ENCODE data around the gene F2RL3. TPM values are rescaled to one million over a fixed set of nuclear protein-coding genes. Genes with fewer than 3 reads are reported as not detected.
A peak's percentile ranks its signal among the peaks of the same experiment; 100 is the strongest.
"Not testable (repeated sequence)": the region's sequence is repeated elsewhere in the genome, so short reads cannot be mapped to it uniquely, and the experiment has no call there.

The F2RL3 gene
- total RNA-seq, 1 experiment from 2014 or later = not detected

- BruUV-seq (replicated peaks) = no TSS peak
- no peaks in the 10 kb centered on the region for H3K27me3 Mint-ChIP-seq (ENCODE audit: insufficient read depth, unreplicated experiment)
- Histone ChIP-seq H3K36me3 (ENCODE audit: control insufficient read depth, insufficient read depth, low read length) (peaks cover 2% of the 10 kb centered on the region), H3K4me1 (no peaks in the 10 kb centered on the region), H3K9me3 (no peaks in the 10 kb centered on the region), H3K4me3 (ENCODE audit: low read depth, low read length) (no peak overlapping the region), H3K27me3 (replicated peaks; ENCODE audit: control insufficient read depth, insufficient read depth, low read length) (no peaks in the 10 kb centered on the region)
- peaks cover 36% of the 10 kb centered on the region for H3K36me3 Mint-ChIP-seq (ENCODE audit: insufficient read depth, unreplicated experiment)
- no peaks in the 10 kb centered on the region for H3K4me1 Mint-ChIP-seq (ENCODE audit: low read depth, unreplicated experiment)
- no peak overlapping the region for H3K27ac Mint-ChIP-seq (ENCODE audit: unreplicated experiment)
- intact Hi-C loops (cut with micrococcal nuclease; ENCODE audit: unreplicated experiment) = no loop called here
- TF ChIP-seq, protein P1, sequence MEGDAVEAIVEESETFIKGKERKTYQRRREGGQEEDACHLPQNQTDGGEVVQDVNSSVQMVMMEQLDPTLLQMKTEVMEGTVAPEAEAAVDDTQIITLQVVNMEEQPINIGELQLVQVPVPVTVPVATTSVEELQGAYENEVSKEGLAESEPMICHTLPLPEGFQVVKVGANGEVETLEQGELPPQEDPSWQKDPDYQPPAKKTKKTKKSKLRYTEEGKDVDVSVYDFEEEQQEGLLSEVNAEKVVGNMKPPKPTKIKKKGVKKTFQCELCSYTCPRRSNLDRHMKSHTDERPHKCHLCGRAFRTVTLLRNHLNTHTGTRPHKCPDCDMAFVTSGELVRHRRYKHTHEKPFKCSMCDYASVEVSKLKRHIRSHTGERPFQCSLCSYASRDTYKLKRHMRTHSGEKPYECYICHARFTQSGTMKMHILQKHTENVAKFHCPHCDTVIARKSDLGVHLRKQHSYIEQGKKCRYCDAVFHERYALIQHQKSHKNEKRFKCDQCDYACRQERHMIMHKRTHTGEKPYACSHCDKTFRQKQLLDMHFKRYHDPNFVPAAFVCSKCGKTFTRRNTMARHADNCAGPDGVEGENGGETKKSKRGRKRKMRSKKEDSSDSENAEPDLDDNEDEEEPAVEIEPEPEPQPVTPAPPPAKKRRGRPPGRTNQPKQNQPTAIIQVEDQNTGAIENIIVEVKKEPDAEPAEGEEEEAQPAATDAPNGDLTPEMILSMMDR (IDR thresholded peaks at IDR 0.05; ENCODE audit: insufficient read depth in 1 of 2, low read depth in 1 of 2, low read length in 1 of 2, severe bottlenecking in 1 of 2, unreplicated experiment in 1 of 2) = no peak
- peaks cover 15% of the 10 kb centered on the region for H3K9me3 Mint-ChIP-seq (ENCODE audit: unreplicated experiment)
- DNase-seq = no peak
- CTCF ChIA-PET = no interaction called here
- POLR2A ChIA-PET = no interaction called here
- no peak overlapping the region for H3K4me3 Mint-ChIP-seq (ENCODE audit: unreplicated experiment)
Observed at GRCh38 chr19:16872728-16873127, 16.1 kb upstream of the F2RL3 start.

GRCh38 chr19:16873594-16873993, 15.2 kb upstream of the F2RL3 start:
- Histone ChIP-seq H3K4me1 (no peaks in the 10 kb centered on the region), H3K27me3 (replicated peaks; ENCODE audit: control insufficient read depth, insufficient read depth, low read length) (no peaks in the 10 kb centered on the region), H3K36me3 (ENCODE audit: control insufficient read depth, insufficient read depth, low read length) (peaks cover 2% of the 10 kb centered on the region), H3K4me3 (ENCODE audit: low read depth, low read length) (no peak overlapping the region), H3K9me3 (no peaks in the 10 kb centered on the region)
- ChIA-PET POLR2A (no interaction called here), CTCF (no interaction called here)
- intact Hi-C loops (cut with micrococcal nuclease; ENCODE audit: unreplicated experiment) = no loop called here
- no TSS peak for BruUV-seq (replicated peaks)
- Mint-ChIP-seq H3K27me3 (ENCODE audit: insufficient read depth, unreplicated experiment) (no peaks in the 10 kb centered on the region), H3K4me3 (ENCODE audit: unreplicated experiment) (no peak overlapping the region), H3K4me1 (ENCODE audit: low read depth, unreplicated experiment) (no peaks in the 10 kb centered on the region), H3K9me3 (ENCODE audit: unreplicated experiment) (peaks cover 15% of the 10 kb centered on the region), H3K27ac (ENCODE audit: unreplicated experiment) (no peak overlapping the region), H3K36me3 (ENCODE audit: insufficient read depth, unreplicated experiment) (peaks cover 38% of the 10 kb centered on the region)
- DNase-seq = no peak
- TF ChIP-seq, protein P1 (IDR thresholded peaks at IDR 0.05; ENCODE audit: insufficient read depth in 1 of 2, low read depth in 1 of 2, low read length in 1 of 2, severe bottlenecking in 1 of 2, unreplicated experiment in 1 of 2) = no peak

- TF ChIP-seq, protein P1 (IDR thresholded peaks at IDR 0.05; ENCODE audit: insufficient read depth in 1 of 2, low read depth in 1 of 2, low read length in 1 of 2, severe bottlenecking in 1 of 2, unreplicated experiment in 1 of 2) = no peak
- Histone ChIP-seq H3K4me1 (no peaks in the 10 kb centered on the region), H3K27me3 (replicated peaks; ENCODE audit: control insufficient read depth, insufficient read depth, low read length) (no peaks in the 10 kb centered on the region), H3K9me3 (no peaks in the 10 kb centered on the region), H3K4me3 (ENCODE audit: low read depth, low read length) (no peak overlapping the region), H3K36me3 (ENCODE audit: control insufficient read depth, insufficient read depth, low read length) (peaks cover 2% of the 10 kb centered on the region)
- ChIA-PET CTCF (no interaction called here), POLR2A (no interaction called here)
- H3K27me3 Mint-ChIP-seq (ENCODE audit: insufficient read depth, unreplicated experiment) = no peaks in the 10 kb centered on the region
- peaks cover 43% of the 10 kb centered on the region for H3K36me3 Mint-ChIP-seq (ENCODE audit: insufficient read depth, unreplicated experiment)
- no peak for DNase-seq
- peaks cover 15% of the 10 kb centered on the region for H3K9me3 Mint-ChIP-seq (ENCODE audit: unreplicated experiment)
- intact Hi-C loops (cut with micrococcal nuclease; ENCODE audit: unreplicated experiment) = no loop called here
- BruUV-seq (replicated peaks) = no TSS peak
- H3K27ac Mint-ChIP-seq (ENCODE audit: unreplicated experiment) = peak overlapping the region; percentile 78
- no peak overlapping the region for H3K4me3 Mint-ChIP-seq (ENCODE audit: unreplicated experiment)
- H3K4me1 Mint-ChIP-seq (ENCODE audit: low read depth, unreplicated experiment) = no peaks in the 10 kb centered on the region
Observed at GRCh38 chr19:16874250-16874977, 14.4 kb upstream of the F2RL3 start.

DNA sequence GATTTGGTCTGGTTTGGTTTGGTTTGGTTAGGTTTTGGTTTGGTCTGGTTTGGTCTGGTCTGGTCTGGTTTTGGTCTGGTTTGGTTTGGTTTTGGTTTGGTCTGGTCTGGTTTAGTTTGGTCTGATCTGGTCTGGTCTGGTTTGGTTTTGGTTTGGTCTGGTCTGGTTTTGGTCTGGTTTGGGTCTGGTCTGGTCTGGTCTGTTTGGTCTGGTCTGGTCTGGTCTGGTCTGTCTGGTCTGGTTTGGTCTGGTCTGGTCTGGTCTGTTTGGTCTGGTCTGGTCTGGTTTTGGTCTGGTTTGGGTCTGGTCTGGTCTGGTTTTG, 13.9 kb upstream of the F2RL3 start:
- CTCF ChIA-PET; DNase-seq; intact Hi-C loops (cut with micrococcal nuclease; ENCODE audit: unreplicated experiment); H3K4me3 ChIP-seq (ENCODE audit: low read depth, low read length); H3K4me1 Mint-ChIP-seq (ENCODE audit: low read depth, unreplicated experiment); H3K27me3 ChIP-seq (replicated peaks; ENCODE audit: control insufficient read depth, insufficient read depth, low read length); BruUV-seq (replicated peaks); POLR2A ChIA-PET; H3K36me3 ChIP-seq (ENCODE audit: control insufficient read depth, insufficient read depth, low read length); H3K9me3 ChIP-seq; H3K27me3 Mint-ChIP-seq (ENCODE audit: insufficient read depth, unreplicated experiment); H3K4me3 Mint-ChIP-seq (ENCODE audit: unreplicated experiment); H3K4me1 ChIP-seq: not testable (repeated sequence)
- peaks cover 45% of the 10 kb centered on the region for H3K36me3 Mint-ChIP-seq (ENCODE audit: insufficient read depth, unreplicated experiment)
- peaks cover 15% of the 10 kb centered on the region for H3K9me3 Mint-ChIP-seq (ENCODE audit: unreplicated experiment)
- peak overlapping the region; percentile 78 for H3K27ac Mint-ChIP-seq (ENCODE audit: unreplicated experiment)

Data from Caco-2 (cell line).